OCI-LY3 (cell line): ENCODE results near the gene SNX2.

Source experiments
- CTCF ChIP-seq: fragments of 200-600, 300-600 bp; sonication (generic); IDR thresholded peaks from 2 replicates; pipeline ENCODE4 v1.5.1; 2014; ENCODE audit warnings: antibody characterized with exemption, low read length, low read depth
- EZH2phosphoT487 ChIP-seq: fragments of 200-600 bp; shearing (Covaris generic); IDR thresholded peaks from 2 replicates; pipeline ENCODE4 v1.6.1; 2018; ENCODE audit warnings: antibody characterized with exemption, mixed run types, low read depth

DNA sequence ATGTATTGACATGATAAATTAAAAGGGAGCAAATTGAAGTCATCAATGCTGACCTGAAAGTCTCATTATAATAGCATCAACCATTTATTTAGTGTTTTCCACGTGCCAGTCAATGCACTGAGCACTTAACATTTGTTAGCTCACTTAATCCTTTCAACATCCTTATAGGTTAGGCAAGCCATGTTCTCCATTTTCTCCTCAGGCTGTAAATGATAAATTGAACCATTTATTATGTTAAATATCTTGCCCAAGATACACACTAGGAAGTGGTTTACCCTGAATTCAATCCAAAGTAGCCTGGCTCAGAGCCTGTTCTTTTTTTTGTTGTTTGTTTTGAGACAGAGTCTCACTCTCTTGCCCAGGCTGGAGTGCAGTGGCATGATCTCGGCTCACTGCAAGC lies 25.0 kb upstream of the SNX2 start:
- no peak for TF ChIP-seq CTCF
- no peak for TF ChIP-seq EZH2phosphoT487
